Neuron (in vitro differentiated cells): Measurements from ENCODE around the gene ZNF512B.
"Not testable (repeated sequence)": the region's sequence is repeated elsewhere in the genome, so short reads cannot be mapped to it uniquely, and the experiment has no call there.

Source experiments
- H2AFZ ChIP-seq: one replicate; pipeline ENCODE4 v1.6.1; 2013; ENCODE audit warnings: low read depth, mild to moderate bottlenecking, inconsistent platforms, low read length, moderate library complexity
- H3K27me3 ChIP-seq: one replicate; pipeline ENCODE4 v1.6.1; 2013; ENCODE audit warnings: low read length; ENCODE audit not compliant: insufficient read depth
- H3K36me3 ChIP-seq: one replicate; pipeline ENCODE4 v1.6.1; 2013; ENCODE audit warnings: low read length; ENCODE audit not compliant: insufficient read depth
- H3K4me1 ChIP-seq: one replicate; pipeline ENCODE4 v1.6.1; 2013; ENCODE audit warnings: low read length; ENCODE audit not compliant: insufficient read depth
- H3K4me3 ChIP-seq: 2 replicates; pipeline ENCODE4 v1.5.1; 2013; ENCODE audit warnings: mild to moderate bottlenecking, low read length, moderate library complexity
- H3K9me3 ChIP-seq: one replicate; pipeline ENCODE4 v1.6.1; 2013; ENCODE audit warnings: low read length

ZNF512B gene

DNA sequence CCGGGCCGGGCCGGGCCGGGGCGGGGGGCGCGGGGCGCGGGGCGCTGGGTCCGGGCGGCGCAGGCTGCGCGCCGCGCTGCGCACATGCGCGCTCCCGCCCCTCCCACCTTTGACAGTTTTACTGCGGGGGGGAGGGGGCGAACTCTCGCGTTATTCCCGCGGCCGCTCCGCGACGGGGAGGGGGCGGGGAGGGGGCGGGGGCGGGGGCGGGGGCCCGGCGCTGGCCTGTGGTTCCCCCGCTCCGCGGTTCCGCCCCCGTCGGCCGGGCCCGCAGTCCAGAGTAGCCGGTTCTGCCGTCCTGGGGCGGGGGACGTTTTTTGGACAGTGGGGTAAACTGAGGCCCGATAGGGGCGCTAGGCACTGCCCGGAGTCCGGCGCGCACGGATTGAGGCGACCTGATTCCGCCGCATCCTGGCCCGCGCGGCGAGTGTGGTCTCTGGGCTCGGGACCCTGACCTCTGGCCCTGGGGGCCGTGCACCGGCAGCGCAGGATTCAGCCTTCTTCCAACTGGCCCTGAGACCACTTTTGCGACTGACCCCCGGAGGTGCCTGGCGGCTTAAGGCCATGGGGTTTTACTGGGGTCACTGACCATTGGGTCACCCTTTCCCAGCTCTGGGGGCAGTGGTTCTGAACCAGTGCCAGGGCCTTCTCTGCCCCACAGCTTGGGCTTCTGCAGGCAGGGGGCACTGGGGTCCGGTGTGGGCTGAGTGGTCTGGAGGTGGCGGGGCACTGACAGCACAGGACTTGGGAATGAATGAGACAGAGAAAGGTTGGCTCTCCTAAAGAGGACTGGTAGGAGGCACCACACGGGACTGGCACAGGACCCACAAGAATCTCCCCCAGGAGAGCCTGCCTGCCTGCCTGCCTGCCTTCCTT, at the start of gene ZNF512B:
Gene ZNF512B (minus strand): TSS at position 93 of the 876 bp plus-strand sequence. CDS start 1,980 bp downstream, outside the sequence.
- peak within 1 kb of the TSS; percentile 69 for H3K4me3 ChIP-seq
- peak within 1 kb of the TSS; percentile 13 for H2AFZ ChIP-seq
- peaks cover 12% of the 10 kb centered on the region for H3K4me1 ChIP-seq
- H3K9me3 ChIP-seq = no peaks in the 10 kb centered on the region
- H3K27me3 ChIP-seq = no peaks in the 10 kb centered on the region
- H3K36me3 ChIP-seq = peaks cover 18% of the 10 kb centered on the region

- Histone ChIP-seq H3K36me3 (peaks cover 64% of the 10 kb centered on the region), H3K27me3 (no peaks in the 10 kb centered on the region), H3K4me1 (no peaks in the 10 kb centered on the region), H2AFZ (no peak overlapping the region), H3K4me3 (no peak overlapping the region), H3K9me3 (peaks cover 5% of the 10 kb centered on the region)
These were observed 45.9 kb upstream of the ZNF512B start for GRCh38 chr20:64015635-64016034.

GRCh38 chr20:64012385-64013154, 42.8 kb upstream of the ZNF512B start:
- H3K4me1 ChIP-seq, H3K4me3 ChIP-seq, H2AFZ ChIP-seq, H3K27me3 ChIP-seq: not testable (repeated sequence)
- peaks cover 15% of the 10 kb centered on the region for H3K9me3 ChIP-seq
- H3K36me3 ChIP-seq = peaks cover 65% of the 10 kb centered on the region

GRCh38 chr20:64011366-64011779, 41.6 kb upstream of the ZNF512B start:
- Histone ChIP-seq H3K36me3 (peaks cover 68% of the 10 kb centered on the region), H3K4me1 (no peaks in the 10 kb centered on the region), H3K27me3 (no peaks in the 10 kb centered on the region), H3K4me3 (no peak overlapping the region), H2AFZ (no peak overlapping the region), H3K9me3 (peaks cover 21% of the 10 kb centered on the region)

DNA sequence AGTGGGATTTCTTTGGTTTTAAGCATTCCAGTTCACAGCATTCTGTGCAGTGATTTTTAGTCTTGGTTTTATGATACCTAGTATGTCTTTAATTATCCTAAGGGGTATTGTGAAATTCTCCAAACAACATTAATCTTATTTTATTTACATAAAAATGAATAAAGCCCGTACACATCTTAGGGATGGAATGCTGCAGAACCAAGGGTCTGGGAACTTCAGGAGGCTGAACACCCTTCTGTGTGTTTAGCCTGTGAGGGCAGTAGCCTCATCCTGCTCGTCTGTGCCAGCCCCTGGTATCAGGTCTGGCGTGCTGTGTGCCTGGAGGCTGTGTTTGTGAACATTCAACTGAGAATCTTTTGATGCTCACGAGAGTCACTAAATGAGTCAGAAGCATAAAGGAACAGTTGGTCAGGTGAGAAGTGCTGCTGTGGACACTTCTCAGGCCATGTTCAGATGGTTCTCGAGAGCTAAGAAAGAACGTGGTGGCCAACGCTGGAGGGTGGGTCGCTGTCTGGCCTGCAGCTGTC, 41.0 kb upstream of the ZNF512B start:
- Histone ChIP-seq H3K36me3 (peaks cover 69% of the 10 kb centered on the region), H3K4me3 (no peak overlapping the region), H2AFZ (no peak overlapping the region), H3K27me3 (no peaks in the 10 kb centered on the region), H3K9me3 (peaks cover 21% of the 10 kb centered on the region), H3K4me1 (no peaks in the 10 kb centered on the region)

- H2AFZ ChIP-seq = no peak overlapping the region
- H3K36me3 ChIP-seq = peaks cover 70% of the 10 kb centered on the region
- H3K4me3 ChIP-seq = no peak overlapping the region
- no peaks in the 10 kb centered on the region for H3K4me1 ChIP-seq
- no peaks in the 10 kb centered on the region for H3K27me3 ChIP-seq
- peaks cover 21% of the 10 kb centered on the region for H3K9me3 ChIP-seq
These were observed 40.2 kb upstream of the ZNF512B start for GRCh38 chr20:64009811-64010387.

DNA sequence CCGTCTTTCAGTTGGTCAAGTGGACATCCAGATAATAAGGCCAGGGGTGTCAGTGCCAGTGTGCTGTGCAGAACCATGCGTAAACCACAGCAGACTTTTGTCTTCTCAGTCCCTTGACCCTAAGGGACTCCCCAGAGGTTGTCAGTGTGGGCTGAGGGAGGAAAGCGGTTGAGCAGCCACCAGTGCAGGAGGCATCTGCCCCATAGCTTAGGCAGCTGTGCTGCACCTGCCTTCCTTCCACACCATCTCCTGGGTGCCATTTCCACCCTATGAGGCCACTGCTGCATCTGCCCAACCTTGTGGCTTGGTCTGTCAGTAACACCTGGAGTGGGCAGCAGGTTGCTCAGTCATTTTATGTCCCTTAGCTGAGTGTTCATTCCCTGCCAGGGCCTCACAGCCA, 37.2 kb upstream of the ZNF512B start:
- peaks cover 74% of the 10 kb centered on the region for H3K36me3 ChIP-seq

DNA sequence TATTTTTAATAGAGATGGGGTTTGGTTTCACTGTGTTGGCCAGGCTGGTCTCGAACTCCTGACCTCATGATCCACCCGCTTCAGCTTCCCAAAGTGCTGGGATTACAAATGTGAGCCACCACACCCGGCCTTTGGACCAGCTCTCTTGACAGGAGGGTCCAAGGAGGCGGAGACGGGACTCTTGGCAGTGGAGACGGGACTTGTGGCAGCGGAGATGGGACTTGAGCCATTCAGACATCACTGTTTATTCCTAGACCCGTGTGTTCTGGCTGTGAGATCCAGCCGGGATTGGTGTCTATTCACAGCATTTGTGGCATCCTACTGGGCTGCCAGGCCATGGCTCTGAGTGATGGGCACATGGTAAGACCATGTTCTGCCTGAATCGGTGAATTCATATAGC, 36.8 kb upstream of the ZNF512B start:
- peaks cover 20% of the 10 kb centered on the region for H3K9me3 ChIP-seq
- H3K36me3 ChIP-seq = peaks cover 76% of the 10 kb centered on the region
- H3K4me1 ChIP-seq = no peaks in the 10 kb centered on the region
- no peak overlapping the region for H3K4me3 ChIP-seq
- no peaks in the 10 kb centered on the region for H3K27me3 ChIP-seq
- H2AFZ ChIP-seq = no peak overlapping the region

More for the DNA sequence above, 37.2 kb upstream of the ZNF512B start:
- no peaks in the 10 kb centered on the region for H3K4me1 ChIP-seq
- H3K9me3 ChIP-seq = peaks cover 21% of the 10 kb centered on the region
- H2AFZ ChIP-seq = no peak overlapping the region
- no peak overlapping the region for H3K4me3 ChIP-seq
- no peaks in the 10 kb centered on the region for H3K27me3 ChIP-seq

DNA sequence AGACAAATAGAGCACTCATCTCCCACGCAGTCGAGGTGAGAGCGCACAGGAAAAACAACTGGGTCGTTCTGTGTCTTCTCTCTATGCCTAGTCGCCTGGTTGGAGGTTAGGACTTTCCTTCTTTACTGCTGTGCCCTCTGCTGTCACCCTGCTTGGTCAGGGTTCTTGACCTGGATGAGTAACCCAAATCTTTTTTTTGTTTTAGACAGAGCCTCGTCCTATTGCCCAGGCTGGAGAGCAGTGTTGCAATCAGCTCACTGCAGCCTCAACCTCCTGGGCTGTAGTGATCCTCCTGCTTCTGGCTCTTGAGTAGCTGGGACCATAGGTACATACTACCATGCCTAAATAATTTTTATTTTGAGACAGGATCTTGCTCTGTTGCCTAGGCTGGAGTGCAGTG, 35.7 kb upstream of the ZNF512B start:
- no peaks in the 10 kb centered on the region for H3K27me3 ChIP-seq
- H3K4me1 ChIP-seq = no peaks in the 10 kb centered on the region
- H2AFZ ChIP-seq = no peak overlapping the region
- peaks cover 74% of the 10 kb centered on the region for H3K36me3 ChIP-seq
- peaks cover 17% of the 10 kb centered on the region for H3K9me3 ChIP-seq
- no peak overlapping the region for H3K4me3 ChIP-seq

- peaks cover 76% of the 10 kb centered on the region for H3K36me3 ChIP-seq
- H3K4me1 ChIP-seq = no peaks in the 10 kb centered on the region
- no peaks in the 10 kb centered on the region for H3K27me3 ChIP-seq
- no peak overlapping the region for H2AFZ ChIP-seq
- H3K4me3 ChIP-seq = no peak overlapping the region
- H3K9me3 ChIP-seq = peaks cover 15% of the 10 kb centered on the region
These were observed 34.4 kb upstream of the ZNF512B start for GRCh38 chr20:64003960-64004725.

DNA sequence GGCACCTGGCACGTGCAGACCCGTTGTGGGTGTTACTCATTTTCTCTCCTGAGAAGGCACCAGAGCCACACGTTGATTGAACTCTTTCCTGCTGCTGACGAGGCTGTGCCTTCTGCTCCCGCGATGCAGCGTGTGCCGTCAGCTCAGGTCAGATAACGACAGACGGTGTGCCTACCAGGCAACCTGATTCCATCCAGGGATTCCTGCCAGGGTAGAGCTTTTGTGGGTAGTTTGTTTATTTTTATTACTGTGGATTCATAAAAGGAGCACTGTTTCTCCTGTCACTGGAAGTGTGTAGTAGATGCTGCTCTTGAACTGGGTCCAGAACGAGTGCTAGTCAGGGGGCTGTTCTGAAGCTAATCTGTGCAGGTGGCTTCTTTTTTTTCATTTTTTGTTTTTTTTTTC, 31.9 kb upstream of the ZNF512B start:
- Histone ChIP-seq H2AFZ (no peak overlapping the region), H3K36me3 (peaks cover 70% of the 10 kb centered on the region)

DNA sequence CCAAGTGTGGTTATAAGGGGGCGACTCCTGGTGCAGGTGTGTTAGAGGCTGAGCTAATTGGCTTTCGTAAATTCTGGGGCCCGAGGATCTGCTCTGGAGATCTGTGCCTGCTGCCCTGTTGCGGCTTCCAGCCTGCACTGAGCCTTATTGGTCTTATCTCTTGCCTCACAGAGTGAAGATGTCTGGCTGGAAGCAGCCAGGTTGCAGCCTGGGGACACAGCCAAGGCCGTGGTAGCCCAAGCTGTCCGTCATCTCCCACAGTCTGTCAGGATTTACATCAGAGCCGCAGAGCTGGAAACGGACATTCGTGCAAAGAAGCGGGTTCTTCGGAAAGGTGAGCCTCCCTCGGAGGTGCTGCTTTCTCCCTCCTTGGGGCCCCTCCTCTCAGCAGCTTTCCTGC, 31.2 kb upstream of the ZNF512B start:
- Histone ChIP-seq H3K9me3 (no peaks in the 10 kb centered on the region), H3K27me3 (no peaks in the 10 kb centered on the region), H3K4me3 (no peak overlapping the region), H2AFZ (no peak overlapping the region), H3K4me1 (no peaks in the 10 kb centered on the region), H3K36me3 (peaks cover 74% of the 10 kb centered on the region)

More for the DNA sequence above, 31.9 kb upstream of the ZNF512B start:
- no peak overlapping the region for H3K4me3 ChIP-seq
- H3K27me3 ChIP-seq = no peaks in the 10 kb centered on the region
- H3K4me1 ChIP-seq = no peaks in the 10 kb centered on the region
- H3K9me3 ChIP-seq = peaks cover 2% of the 10 kb centered on the region
